HCT116 (cell line): Measurements from ENCODE around the gene PTTG1IP. TPM values are rescaled to one million over a fixed set of nuclear protein-coding genes. Genes with fewer than 3 reads are reported as not detected.

Experiments used
- ATAC-seq: fragments of 200-7000 bp; cut with Tn5 transposase; 2 replicates; pipeline ENCODE4 v1.9.1; 2020; ENCODE audit warnings: mild to moderate bottlenecking, moderate library complexity
- BruUV-seq: library from RNA; stranded (reverse); fragments of 400-500 nt; replicated peaks from 2 replicates; lab custom pipeline; 2021; lab: Mats Ljungman, UMichigan
- CTCF ChIA-PET: fragments of 300-600 bp; sonication (Branson Sonifier 250); formaldehyde crosslinking; loops from one replicate; lab custom pipeline; 2021; ENCODE audit warnings: antibody characterized with exemption; lab: Charles Lee
- POLR2A ChIA-PET: fragments of 300-600, 350-600 bp; sonication (Branson Sonifier 250); formaldehyde crosslinking; loops from one replicate; lab custom pipeline; 2021; ENCODE audit warnings: antibody characterized with exemption; lab: Charles Lee
- RAD21 ChIA-PET, 2 experiments: fragments of 300-600 bp; sonication (Branson Sonifier 250); formaldehyde crosslinking; loops; one replicate each; lab custom pipeline; 2023; ENCODE audit warnings: low total read pairs in 2 of 2; ENCODE audit not compliant: uncharacterized antibody in 2 of 2, unreplicated experiment in 2 of 2, low non-redundant PET in 1 of 2; lab: Charles Lee
- DNase-seq: peaks from one replicate; pipeline ENCODE4 v3.0.0-alpha.2; 2010; ENCODE audit warnings: low read depth, low spot score
- H2AFZ ChIP-seq: fragments of 200-600 bp; shearing (Covaris generic), sonication (generic); 2 replicates; pipeline ENCODE4 v1.6.1; 2017; ENCODE audit warnings: low read depth, mixed run types, mixed read lengths, antibody characterized with exemption, low read length; ENCODE audit not compliant: poor library complexity, severe bottlenecking
- H3K27ac ChIP-seq: 2 replicates; pipeline ENCODE4 v1.5.1; 2012; ENCODE audit warnings: low read depth, low read length
- H3K27me3 ChIP-seq: fragments of 200-600 bp; sonication (generic); 2 replicates; pipeline ENCODE4 v1.6.1; 2016; ENCODE audit warnings: mixed run types, low read length, mixed read lengths; ENCODE audit not compliant: insufficient read depth
- H3K36me3 ChIP-seq, 2 experiments: fragments of 200-500 bp in 1 of 2; fragments of 200-600 bp in 1 of 2; sonication (Bioruptor generic) in 1 of 2; sonication (generic) in 1 of 2; 2 replicates each; pipeline versions ENCODE4 v1.5.1 to v1.6.1; 2014 to 2016; ENCODE audit warnings: low read length in 2 of 2, inconsistent platforms in 1 of 2, mixed read lengths in 1 of 2, mixed run types in 1 of 2; ENCODE audit not compliant: insufficient read depth in 2 of 2, control insufficient read depth in 1 of 2
- H3K4me1 ChIP-seq, 2 experiments: fragments of 200-600 bp in 1 of 2; sonication (generic) in 1 of 2; 2 replicates each; pipeline versions ENCODE4 v1.5.1 to v1.6.1; 2012 to 2017; ENCODE audit warnings: low read length in 2 of 2, inconsistent platforms in 1 of 2, mild to moderate bottlenecking in 1 of 2, mixed read lengths in 1 of 2, mixed run types in 1 of 2, moderate library complexity in 1 of 2; ENCODE audit not compliant: insufficient read depth in 2 of 2, control insufficient read depth in 1 of 2
- H3K4me2 ChIP-seq: fragments of 200-600 bp; sonication (generic); 2 replicates; pipeline ENCODE4 v1.6.1; 2017; ENCODE audit warnings: mixed run types, low read length, mixed read lengths
- H3K4me3 ChIP-seq, 2 experiments: fragments of 200-600 bp in 1 of 2; sonication (generic) in 1 of 2; replicated peaks in 1 of 2; 2 replicates each; pipeline ENCODE4 v1.5.1; 2011 to 2016; ENCODE audit warnings: low read length in 2 of 2, control low read depth in 1 of 2, low read depth in 1 of 2, mild to moderate bottlenecking in 1 of 2, mixed read lengths in 1 of 2, mixed run types in 1 of 2
- H3K79me2 ChIP-seq: fragments of 200-600 bp; sonication (generic); 2 replicates; pipeline ENCODE4 v1.6.1; 2017; ENCODE audit warnings: mild to moderate bottlenecking, mixed run types, low read length, moderate library complexity, mixed read lengths; ENCODE audit not compliant: insufficient read depth
- H3K9ac ChIP-seq: fragments of 200-600 bp; sonication (generic); 2 replicates; pipeline ENCODE4 v1.6.1; 2016; ENCODE audit warnings: low read length, mixed read lengths
- H3K9me2 ChIP-seq: fragments of 200-600 bp; sonication (generic), shearing (Covaris generic); 2 replicates; pipeline ENCODE4 v1.6.1; 2017; ENCODE audit warnings: mixed run types, mild to moderate bottlenecking, moderate library complexity; ENCODE audit not compliant: insufficient read depth
- H3K9me3 ChIP-seq, 2 experiments: fragments of 200-500 bp in 1 of 2; fragments of 200-600 bp in 1 of 2; sonication (Bioruptor generic) in 1 of 2; sonication (generic) in 1 of 2; 2 replicates each; pipeline ENCODE4 v1.6.1; 2014 to 2017; ENCODE audit warnings: low read length in 2 of 2, mixed read lengths in 2 of 2, inconsistent platforms in 1 of 2, low read depth in 1 of 2, mild to moderate bottlenecking in 1 of 2, mixed run types in 1 of 2, moderate library complexity in 1 of 2; ENCODE audit not compliant: control insufficient read depth in 1 of 2, insufficient read depth in 1 of 2
- H4K20me1 ChIP-seq: fragments of 200-600 bp; sonication (generic), shearing (Covaris generic); 2 replicates; pipeline ENCODE4 v1.6.1; 2017; ENCODE audit warnings: mixed run types, mild to moderate bottlenecking, moderate library complexity; ENCODE audit not compliant: insufficient read depth
- CBX3 ChIP-seq: IDR thresholded peaks from 2 replicates; pipeline ENCODE4 v1.6.1; 2012; ENCODE audit warnings: low read depth
- CEBPB ChIP-seq: IDR thresholded peaks from 2 replicates; pipeline ENCODE4 v1.6.1; 2012; ENCODE audit warnings: low read depth
- EGR1 ChIP-seq: IDR thresholded peaks from 2 replicates; pipeline ENCODE4 v1.6.1; 2012; ENCODE audit warnings: low read depth
- ELF1 ChIP-seq: IDR thresholded peaks from 2 replicates; pipeline ENCODE4 v1.6.1; 2012; ENCODE audit warnings: low read depth, borderline replicate concordance
- EZH2 ChIP-seq: fragments of 200-600 bp; sonication (generic); IDR thresholded peaks from 2 replicates; pipeline ENCODE4 v1.6.1; 2017; ENCODE audit warnings: antibody characterized with exemption, mixed run types
- FOSL1 ChIP-seq: IDR thresholded peaks from 2 replicates; pipeline ENCODE4 v1.6.1; 2012; ENCODE audit warnings: low read depth
- JUND ChIP-seq: IDR thresholded peaks from 2 replicates; pipeline ENCODE4 v1.6.1; 2012
- POLR2A ChIP-seq: IDR thresholded peaks from 2 replicates; pipeline ENCODE4 v1.7.0; 2011; ENCODE audit warnings: borderline replicate concordance; ENCODE audit not compliant: insufficient read depth, insufficient read length; ENCODE audit errors: extremely low read depth
- RAD21 ChIP-seq: IDR thresholded peaks from 2 replicates; pipeline ENCODE4 v1.6.1; 2012; ENCODE audit warnings: low read depth, mild to moderate bottlenecking
- SIN3A ChIP-seq: IDR thresholded peaks from 2 replicates; pipeline ENCODE4 v1.6.1; 2012; ENCODE audit warnings: low read depth
- SP1 ChIP-seq: IDR thresholded peaks from 2 replicates; pipeline ENCODE4 v1.6.1; 2012; ENCODE audit warnings: low read depth
- TCF7L2 ChIP-seq: IDR thresholded peaks from 2 replicates; pipeline ENCODE4 v1.7.0; 2011; ENCODE audit warnings: borderline replicate concordance, inconsistent platforms; ENCODE audit not compliant: insufficient read depth, insufficient read length; ENCODE audit errors: extremely low read depth
- YY1 ChIP-seq: IDR thresholded peaks from 2 replicates; pipeline ENCODE4 v1.6.1; 2011; ENCODE audit warnings: low read length, low read depth, moderate library complexity, mild to moderate bottlenecking; ENCODE audit not compliant: insufficient replicate concordance; ENCODE audit errors: extremely low read depth
- ZFX ChIP-seq: fragments of 450-650 bp; IDR thresholded peaks from 2 replicates; pipeline ENCODE4 v1.6.1; 2017
- intact Hi-C: fragments of 100-400 bp; cut with micrococcal nuclease; formaldehyde crosslinking; loops from 2 replicates; pipeline ENCODE4 v1.10.0; 2022
- total RNA-seq: library from RNA; stranded (reverse); gene quantifications from one replicate; pipeline ENCODE4 v1.2.1, GENCODE V29; 2021; ENCODE audit not compliant: unreplicated experiment
- TF ChIP-seq, protein P1 (sequence below): IDR thresholded peaks from 2 replicates; pipeline ENCODE4 v1.6.1; 2012
- TF ChIP-seq, protein P2 (sequence below): IDR thresholded peaks from 2 replicates; pipeline ENCODE4 v1.6.1; 2012
- TF ChIP-seq, protein P3 (sequence below): IDR thresholded peaks from 2 replicates; pipeline ENCODE4 v1.6.1; 2011; ENCODE audit warnings: mild to moderate bottlenecking, low read length, moderate library complexity; ENCODE audit not compliant: insufficient replicate concordance; ENCODE audit errors: extremely low read depth

PTTG1IP gene
- total RNA-seq, 1 experiment from 2014 or later: 83.4 TPM

DNA sequence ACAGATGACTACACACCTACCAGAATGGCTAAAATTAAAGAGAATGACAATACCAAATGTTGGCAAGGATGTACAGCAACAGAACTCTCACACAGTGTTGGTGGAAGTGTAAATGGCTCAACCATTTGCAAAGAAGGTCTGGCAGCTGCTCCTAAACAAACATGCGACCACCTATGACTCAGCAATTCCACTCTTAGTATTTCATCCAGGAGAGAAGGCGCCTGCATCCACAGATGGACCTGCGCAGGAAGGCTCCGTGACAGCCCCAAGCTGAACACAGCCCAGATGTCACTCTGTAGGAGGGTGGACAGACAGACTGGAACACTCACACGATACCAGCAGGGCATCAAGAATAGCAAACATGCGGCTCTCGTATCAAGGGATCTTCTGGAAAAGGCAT is 6.7 kb downstream of the PTTG1IP start:
- no peak overlapping the region for H3K4me3 ChIP-seq
- H3K9ac ChIP-seq: peak overlapping the region; percentile 16; the same call in 1 of the 2 replicates
- H3K4me1 ChIP-seq: peaks cover 42 to 54% of the 10 kb centered on the region in 2 experiments
- no peaks in the 10 kb centered on the region for H3K9me3 ChIP-seq
- DNase-seq: no peak
- no peak overlapping the region for H2AFZ ChIP-seq
- no TSS peak for BruUV-seq
- no peak overlapping the region for H3K27ac ChIP-seq
- peak overlapping the region; percentile 43 for H3K4me2 ChIP-seq
- H3K36me3 ChIP-seq: peaks cover 4 to 10% of the 10 kb centered on the region in 2 experiments; a peak in 3 of 4 replicates
- ChIA-PET CTCF (no interaction called here), POLR2A (no interaction called here), RAD21 (no interaction called here)
- H3K79me2 ChIP-seq: peaks cover 91% of the 10 kb centered on the region
- no peaks in the 10 kb centered on the region for H4K20me1 ChIP-seq
- no peak for TF ChIP-seq CEBPB
- TF ChIP-seq CBX3: no peak
- no peak for TF ChIP-seq SIN3A
- TF ChIP-seq POLR2A: no peak
- TF ChIP-seq, protein P1, sequence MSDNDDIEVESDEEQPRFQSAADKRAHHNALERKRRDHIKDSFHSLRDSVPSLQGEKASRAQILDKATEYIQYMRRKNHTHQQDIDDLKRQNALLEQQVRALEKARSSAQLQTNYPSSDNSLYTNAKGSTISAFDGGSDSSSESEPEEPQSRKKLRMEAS: no peak
- TF ChIP-seq JUND: no peak
- TF ChIP-seq ELF1: no peak
- TF ChIP-seq RAD21: no peak
- intact Hi-C loops: loop anchor here (5.0 kb wide), 1 partner anchor 89 kb away; no protein-coding TSS in a partner anchor
- no peaks in the 10 kb centered on the region for H3K27me3 ChIP-seq
- ATAC-seq: no peak
- H3K9me2 ChIP-seq: no peaks in the 10 kb centered on the region

DNA sequence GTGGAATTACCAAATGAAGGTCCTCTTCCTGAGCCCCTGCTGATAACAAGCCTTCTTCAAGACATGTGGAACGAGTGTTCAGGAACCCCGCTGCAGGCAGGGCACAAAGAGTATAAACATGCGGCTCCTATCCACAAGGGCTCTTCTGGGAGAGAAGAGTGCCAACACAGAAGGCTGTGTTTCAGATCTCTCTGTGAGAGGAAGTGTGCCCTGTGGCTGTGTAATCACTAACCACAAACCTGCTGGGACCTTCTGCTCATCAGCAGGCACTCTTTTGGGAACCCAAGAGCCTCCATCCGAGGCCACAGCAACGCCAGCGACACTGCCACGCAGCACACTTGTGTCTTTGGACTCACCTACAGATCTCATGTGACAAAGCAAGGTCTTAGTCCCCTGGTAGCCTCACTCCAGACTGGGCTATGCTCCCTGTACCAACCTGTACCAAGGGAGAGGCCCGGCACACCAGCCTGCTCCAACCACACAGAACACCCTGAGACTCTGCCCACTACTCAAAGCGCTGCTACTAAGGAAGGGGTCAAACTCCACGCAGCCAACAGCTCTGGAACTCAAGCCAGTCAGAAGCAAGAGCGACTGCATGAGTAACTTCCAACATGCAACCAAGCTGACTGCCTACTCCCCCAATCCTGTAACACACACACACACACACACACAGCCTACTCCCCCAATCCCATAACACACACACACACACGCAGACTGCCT is 7.8 kb downstream of the PTTG1IP start:
- CTCF ChIA-PET: no interaction called here
- POLR2A ChIA-PET: interaction anchor here (1.3 kb wide), 1 partner anchor 7 kb away, joined by 3 read pairs; no protein-coding TSS in a partner anchor
- Histone ChIP-seq H3K9me2 (no peaks in the 10 kb centered on the region), H3K9me3 (no peaks in the 10 kb centered on the region), H3K27me3 (no peaks in the 10 kb centered on the region), H3K27ac (no peak overlapping the region; the same call in 1 of the 2 replicates), H3K9ac (no peak overlapping the region), H3K4me3 (no peak overlapping the region), H4K20me1 (no peaks in the 10 kb centered on the region), H2AFZ (no peak overlapping the region), H3K4me2 (no peak overlapping the region), H3K4me1 (peaks cover 32 to 43% of the 10 kb centered on the region in 2 experiments), H3K79me2 (peaks cover 91% of the 10 kb centered on the region), H3K36me3 (peaks cover 4 to 10% of the 10 kb centered on the region in 2 experiments; a peak in 3 of 4 replicates)
- no peak for ATAC-seq
- intact Hi-C loops: loop anchor here (5.0 kb wide), 1 partner anchor 88 kb away; no protein-coding TSS in a partner anchor
- DNase-seq: no peak
- TF ChIP-seq SP1: no peak
- TF ChIP-seq, protein P1: no peak
- TF ChIP-seq CBX3: no peak
- TF ChIP-seq FOSL1: no peak
- no peak for TF ChIP-seq EGR1
- no peak for TF ChIP-seq TCF7L2
- TF ChIP-seq, protein P2, sequence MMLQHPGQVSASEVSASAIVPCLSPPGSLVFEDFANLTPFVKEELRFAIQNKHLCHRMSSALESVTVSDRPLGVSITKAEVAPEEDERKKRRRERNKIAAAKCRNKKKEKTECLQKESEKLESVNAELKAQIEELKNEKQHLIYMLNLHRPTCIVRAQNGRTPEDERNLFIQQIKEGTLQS: no peak
- TF ChIP-seq, protein P3, sequence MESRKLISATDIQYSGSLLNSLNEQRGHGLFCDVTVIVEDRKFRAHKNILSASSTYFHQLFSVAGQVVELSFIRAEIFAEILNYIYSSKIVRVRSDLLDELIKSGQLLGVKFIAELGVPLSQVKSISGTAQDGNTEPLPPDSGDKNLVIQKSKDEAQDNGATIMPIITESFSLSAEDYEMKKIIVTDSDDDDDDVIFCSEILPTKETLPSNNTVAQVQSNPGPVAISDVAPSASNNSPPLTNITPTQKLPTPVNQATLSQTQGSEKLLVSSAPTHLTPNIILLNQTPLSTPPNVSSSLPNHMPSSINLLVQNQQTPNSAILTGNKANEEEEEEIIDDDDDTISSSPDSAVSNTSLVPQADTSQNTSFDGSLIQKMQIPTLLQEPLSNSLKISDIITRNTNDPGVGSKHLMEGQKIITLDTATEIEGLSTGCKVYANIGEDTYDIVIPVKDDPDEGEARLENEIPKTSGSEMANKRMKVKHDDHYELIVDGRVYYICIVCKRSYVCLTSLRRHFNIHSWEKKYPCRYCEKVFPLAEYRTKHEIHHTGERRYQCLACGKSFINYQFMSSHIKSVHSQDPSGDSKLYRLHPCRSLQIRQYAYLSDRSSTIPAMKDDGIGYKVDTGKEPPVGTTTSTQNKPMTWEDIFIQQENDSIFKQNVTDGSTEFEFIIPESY: no peak
- no peak for TF ChIP-seq CEBPB
- TF ChIP-seq EZH2: no peak
- no peak for TF ChIP-seq POLR2A
- TF ChIP-seq YY1: no peak
- TF ChIP-seq ZFX: no peak
- TF ChIP-seq SIN3A: no peak
- no peak for TF ChIP-seq RAD21
- BruUV-seq: no TSS peak
- RAD21 ChIA-PET: no interaction called here
